Activated CD8-positive, alpha-beta memory T cell treated with anti-CD3 and anti-CD28 coated beads for 1 hour (primary cell): Measurements from ENCODE around the gene AGFG2.
A peak's percentile ranks its signal among the peaks of the same experiment; 100 is the strongest.

ENCODE experiments used
- DNase-seq, 2 donors: peaks; one replicate each; pipeline ENCODE4 v3.0.0-alpha.2; 2020; ENCODE audit warnings: low read depth in 1 of 2; ENCODE audit errors: extremely low read depth in 1 of 2

AGFG2 gene

DNA sequence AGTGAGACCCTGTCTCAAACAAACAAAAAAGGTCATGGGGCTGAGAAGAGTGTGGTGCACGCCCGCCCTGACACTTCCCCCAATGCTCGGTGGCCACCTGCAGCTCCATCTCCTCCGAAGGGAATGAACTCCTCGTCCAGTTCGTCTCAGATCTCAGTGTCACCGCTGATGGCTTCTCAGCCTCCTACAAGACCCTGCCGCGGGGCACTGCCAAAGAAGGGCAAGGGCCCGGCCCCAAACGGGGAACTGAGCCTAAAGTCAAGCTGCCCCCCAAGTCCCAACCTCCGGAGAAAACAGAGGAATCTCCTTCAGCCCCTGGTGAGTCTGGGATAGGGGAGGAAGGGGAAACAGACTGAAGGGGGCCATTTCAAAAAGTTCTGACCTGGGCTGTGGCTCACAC lies 67.3 kb downstream of the AGFG2 start:
- DNase-seq: no peak

DNA sequence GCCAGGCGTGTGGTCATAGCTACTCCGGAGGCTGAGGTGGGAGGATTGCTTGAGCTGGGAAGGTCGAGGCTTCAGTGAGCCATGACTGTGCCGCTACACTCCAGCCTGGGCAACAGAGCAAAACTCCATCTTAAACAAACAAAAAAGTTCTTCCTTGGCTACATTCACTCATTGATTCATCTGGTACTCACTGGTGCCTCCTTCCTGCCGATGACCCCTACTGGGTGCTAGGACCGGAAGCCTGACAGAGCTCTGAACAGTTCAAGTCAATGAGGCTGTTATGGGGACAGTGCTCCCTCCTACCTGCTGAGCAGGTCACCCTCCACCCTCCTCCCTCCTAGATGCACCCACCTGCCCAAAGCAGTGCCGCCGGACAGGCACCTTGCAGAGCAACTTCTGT lies 68.1 kb downstream of the AGFG2 start:
- no peak for DNase-seq

DNA sequence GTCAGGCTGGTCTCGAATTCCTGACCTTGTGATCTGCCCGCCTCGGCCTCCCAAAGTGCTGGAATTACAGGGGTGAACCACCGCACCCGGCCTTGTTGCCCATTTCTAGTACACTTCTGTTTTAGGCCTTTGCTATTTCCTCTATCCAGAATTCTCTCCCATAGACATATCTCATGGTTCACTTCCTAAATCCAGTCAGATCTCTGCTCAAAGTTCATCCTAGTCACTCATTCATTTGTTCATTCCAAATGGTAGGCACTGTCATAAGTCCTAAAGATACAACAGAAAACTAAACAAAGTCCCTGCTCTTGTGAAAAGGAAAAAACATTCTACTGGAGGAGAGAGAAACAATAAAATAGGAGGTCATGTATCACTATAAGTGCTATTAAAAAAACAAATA lies 71.0 kb downstream of the AGFG2 start:
- no peak for DNase-seq

GRCh38 chr7:100611983-100612729 lies 73.2 kb downstream of the AGFG2 start, which contains the start of gene MOSPD3:
MOSPD3 (plus strand) TSS chr7:100612540; CDS start chr7:100612792, 252 bp downstream.
- DNase-seq: peak; percentile 93 to 96

DNA sequence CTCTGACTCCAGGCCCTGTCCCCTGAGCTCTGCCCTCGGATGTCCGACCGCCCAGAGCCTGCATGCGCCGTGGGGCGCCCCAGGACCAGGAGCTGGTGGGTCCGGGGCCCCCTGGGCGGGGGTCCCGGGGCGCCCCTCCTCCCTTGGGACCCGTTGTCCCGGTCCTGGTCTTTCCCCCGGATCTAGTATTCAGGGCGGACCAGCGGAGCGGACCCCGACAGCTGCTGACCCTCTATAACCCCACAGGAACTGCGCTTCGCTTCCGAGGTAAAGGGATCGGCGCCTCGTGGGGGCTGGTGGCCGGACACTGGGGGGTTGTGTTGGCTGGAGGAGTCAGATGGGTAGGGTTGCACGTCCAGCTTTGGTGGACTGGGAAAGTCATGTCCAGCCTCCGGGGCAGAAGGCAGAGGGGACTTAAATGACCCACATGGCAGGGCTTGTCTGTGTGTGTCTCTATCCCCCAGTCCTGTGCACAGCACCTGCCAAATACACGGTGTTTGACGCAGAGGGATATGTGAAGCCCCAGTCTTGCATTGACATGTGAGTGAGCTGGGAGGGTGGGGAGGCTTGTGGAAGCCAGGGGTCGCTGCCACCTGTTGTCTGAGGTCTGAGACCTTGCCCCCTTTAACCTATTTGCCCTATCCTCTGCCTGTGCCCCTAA lies 73.9 kb downstream of the AGFG2 start:
- no peak for DNase-seq

- no peak for DNase-seq
Observed at GRCh38 chr7:100613412-100614175, 74.6 kb downstream of the AGFG2 start.

GRCh38 chr7:100614308-100614861 lies 75.4 kb downstream of the AGFG2 start:
- DNase-seq: no peak
